Measurements from ENCODE around the gene ADGRD2. TPM values are rescaled to one million over a fixed set of nuclear protein-coding genes. Genes with fewer than 3 reads are reported as not detected.

Gene ADGRD2
- total RNA-seq, 1 experiment from 2014 or later, result not detected

DNA sequence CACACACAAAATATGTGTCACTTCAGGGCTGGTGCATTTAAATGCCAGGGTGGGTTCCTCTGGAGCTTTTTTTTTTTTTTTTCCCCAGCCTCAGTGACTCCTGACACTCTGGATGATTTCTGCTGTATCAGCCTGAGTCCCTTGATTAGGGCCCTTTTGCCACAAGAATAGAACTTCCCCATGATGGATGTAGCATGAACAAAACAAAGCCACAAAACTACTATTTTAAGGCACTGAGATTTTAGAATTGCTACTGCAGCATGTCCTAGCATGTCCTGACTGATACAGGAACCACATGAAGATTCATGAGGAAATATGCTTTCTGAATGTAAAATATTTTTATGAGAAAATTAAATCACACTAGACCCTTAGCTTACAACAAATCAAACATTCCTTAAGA, 13.9 kb upstream of the ADGRD2 start:
- CTCF ChIA-PET, result no interaction called here
- DNase-seq, result no peak
- Histone ChIP-seq H3K36me3 (ENCODE audit: control insufficient read depth, insufficient read depth, low read length) (no peaks in the 10 kb centered on the region), H3K4me1 (no peaks in the 10 kb centered on the region), H3K9me3 (no peaks in the 10 kb centered on the region), H3K4me3 (ENCODE audit: low read depth, low read length) (no peak overlapping the region), H3K27me3 (replicated peaks; ENCODE audit: control insufficient read depth, insufficient read depth, low read length) (peaks cover 2% of the 10 kb centered on the region; the same call in 1 of the 2 replicates)
- no TSS peak for BruUV-seq (replicated peaks)
- intact Hi-C loops (cut with micrococcal nuclease; ENCODE audit: unreplicated experiment), result no loop called here
- no peak overlapping the region for H3K4me3 Mint-ChIP-seq (ENCODE audit: unreplicated experiment)
- H3K9me3 Mint-ChIP-seq (ENCODE audit: unreplicated experiment), result no peaks in the 10 kb centered on the region
- H3K27ac Mint-ChIP-seq (ENCODE audit: unreplicated experiment), result no peak overlapping the region
- peaks cover 3% of the 10 kb centered on the region for H3K27me3 Mint-ChIP-seq (ENCODE audit: insufficient read depth, unreplicated experiment)
- H3K36me3 Mint-ChIP-seq (ENCODE audit: insufficient read depth, unreplicated experiment), result peaks cover 5% of the 10 kb centered on the region
- no peaks in the 10 kb centered on the region for H3K4me1 Mint-ChIP-seq (ENCODE audit: low read depth, unreplicated experiment)
- TF ChIP-seq, protein P1, sequence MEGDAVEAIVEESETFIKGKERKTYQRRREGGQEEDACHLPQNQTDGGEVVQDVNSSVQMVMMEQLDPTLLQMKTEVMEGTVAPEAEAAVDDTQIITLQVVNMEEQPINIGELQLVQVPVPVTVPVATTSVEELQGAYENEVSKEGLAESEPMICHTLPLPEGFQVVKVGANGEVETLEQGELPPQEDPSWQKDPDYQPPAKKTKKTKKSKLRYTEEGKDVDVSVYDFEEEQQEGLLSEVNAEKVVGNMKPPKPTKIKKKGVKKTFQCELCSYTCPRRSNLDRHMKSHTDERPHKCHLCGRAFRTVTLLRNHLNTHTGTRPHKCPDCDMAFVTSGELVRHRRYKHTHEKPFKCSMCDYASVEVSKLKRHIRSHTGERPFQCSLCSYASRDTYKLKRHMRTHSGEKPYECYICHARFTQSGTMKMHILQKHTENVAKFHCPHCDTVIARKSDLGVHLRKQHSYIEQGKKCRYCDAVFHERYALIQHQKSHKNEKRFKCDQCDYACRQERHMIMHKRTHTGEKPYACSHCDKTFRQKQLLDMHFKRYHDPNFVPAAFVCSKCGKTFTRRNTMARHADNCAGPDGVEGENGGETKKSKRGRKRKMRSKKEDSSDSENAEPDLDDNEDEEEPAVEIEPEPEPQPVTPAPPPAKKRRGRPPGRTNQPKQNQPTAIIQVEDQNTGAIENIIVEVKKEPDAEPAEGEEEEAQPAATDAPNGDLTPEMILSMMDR (IDR thresholded peaks at IDR 0.05; ENCODE audit: insufficient read depth in 1 of 2, low read depth in 1 of 2, low read length in 1 of 2, severe bottlenecking in 1 of 2, unreplicated experiment in 1 of 2), result no peak
- POLR2A ChIA-PET, result no interaction called here

GRCh38 chr9:124437086-124437485, 13.2 kb upstream of the ADGRD2 start:
- peaks cover 2% of the 10 kb centered on the region; the same call in 1 of the 2 replicates for H3K27me3 ChIP-seq (replicated peaks; ENCODE audit: control insufficient read depth, insufficient read depth, low read length)
- H3K27ac Mint-ChIP-seq (ENCODE audit: unreplicated experiment), result no peak overlapping the region

DNA sequence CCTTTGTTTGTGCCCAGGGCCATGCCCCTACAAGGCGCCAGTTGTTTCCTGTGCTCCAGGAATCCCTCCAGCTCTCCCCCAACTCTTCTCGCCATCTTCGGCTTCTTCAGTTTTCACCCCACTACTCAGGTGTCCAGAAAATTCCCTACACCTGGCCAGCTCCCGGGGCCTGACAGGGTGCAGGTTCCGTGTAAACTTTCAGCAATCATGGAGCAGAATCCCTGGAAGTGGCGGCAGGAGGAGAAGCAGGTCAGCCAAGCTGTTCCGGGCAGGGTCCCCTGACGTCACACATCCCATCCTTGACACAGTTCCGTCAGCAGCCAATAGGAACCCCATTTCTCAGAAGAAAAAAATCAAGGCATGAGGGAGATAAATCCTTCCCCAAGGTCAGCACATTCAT, 12.2 kb upstream of the ADGRD2 start:
- Mint-ChIP-seq H3K27ac (ENCODE audit: unreplicated experiment) (no peak overlapping the region), H3K4me1 (ENCODE audit: low read depth, unreplicated experiment) (no peaks in the 10 kb centered on the region), H3K36me3 (ENCODE audit: insufficient read depth, unreplicated experiment) (peaks cover 5% of the 10 kb centered on the region), H3K9me3 (ENCODE audit: unreplicated experiment) (no peaks in the 10 kb centered on the region), H3K27me3 (ENCODE audit: insufficient read depth, unreplicated experiment) (peaks cover 2% of the 10 kb centered on the region), H3K4me3 (ENCODE audit: unreplicated experiment) (no peak overlapping the region)
- no peaks in the 10 kb centered on the region for H3K36me3 ChIP-seq (ENCODE audit: control insufficient read depth, insufficient read depth, low read length)
- no peaks in the 10 kb centered on the region for H3K9me3 ChIP-seq
- H3K4me3 ChIP-seq (ENCODE audit: low read depth, low read length), result no peak overlapping the region
- TF ChIP-seq, protein P1 (IDR thresholded peaks at IDR 0.05; ENCODE audit: insufficient read depth in 1 of 2, low read depth in 1 of 2, low read length in 1 of 2, severe bottlenecking in 1 of 2, unreplicated experiment in 1 of 2), result no peak
- intact Hi-C loops (cut with micrococcal nuclease; ENCODE audit: unreplicated experiment), result no loop called here
- no peaks in the 10 kb centered on the region for H3K4me1 ChIP-seq
- DNase-seq, result no peak
- CTCF ChIA-PET, result interaction anchor here (0.6 kb wide), 1 partner anchor 54 kb away, joined by 7 read pairs; no protein-coding TSS in a partner anchor
- peaks cover 2% of the 10 kb centered on the region; the same call in 1 of the 2 replicates for H3K27me3 ChIP-seq (replicated peaks; ENCODE audit: control insufficient read depth, insufficient read depth, low read length)
- BruUV-seq (replicated peaks), result no TSS peak
- POLR2A ChIA-PET, result no interaction called here

More at GRCh38 chr9:124437086-124437485, 13.2 kb upstream of the ADGRD2 start:
- Mint-ChIP-seq H3K27me3 (ENCODE audit: insufficient read depth, unreplicated experiment) (peaks cover 5% of the 10 kb centered on the region), H3K4me1 (ENCODE audit: low read depth, unreplicated experiment) (no peaks in the 10 kb centered on the region), H3K36me3 (ENCODE audit: insufficient read depth, unreplicated experiment) (peaks cover 5% of the 10 kb centered on the region), H3K4me3 (ENCODE audit: unreplicated experiment) (no peak overlapping the region), H3K9me3 (ENCODE audit: unreplicated experiment) (no peaks in the 10 kb centered on the region)
- TF ChIP-seq, protein P1 (IDR thresholded peaks at IDR 0.05; ENCODE audit: insufficient read depth in 1 of 2, low read depth in 1 of 2, low read length in 1 of 2, severe bottlenecking in 1 of 2, unreplicated experiment in 1 of 2), result no peak
- no peak for DNase-seq
- intact Hi-C loops (cut with micrococcal nuclease; ENCODE audit: unreplicated experiment), result no loop called here
- H3K4me1 ChIP-seq, result no peaks in the 10 kb centered on the region
- ChIA-PET CTCF (no interaction called here), POLR2A (no interaction called here)
- no peak overlapping the region for H3K4me3 ChIP-seq (ENCODE audit: low read depth, low read length)
- no TSS peak for BruUV-seq (replicated peaks)
- no peaks in the 10 kb centered on the region for H3K9me3 ChIP-seq
- no peaks in the 10 kb centered on the region for H3K36me3 ChIP-seq (ENCODE audit: control insufficient read depth, insufficient read depth, low read length)
